Measurements from ENCODE around the gene ARHGAP19. TPM values are rescaled to one million over a fixed set of nuclear protein-coding genes. Genes with fewer than 3 reads are reported as not detected.

The ARHGAP19 gene
- total RNA-seq, 4 donors from 2014 or later, result 37.5 to 109 (median 77.7) TPM

GRCh38 chr10:97329766-97330165 lies 37.3 kb upstream of the ARHGAP19 start:
- H3K27me3 ChIP-seq, result no peaks in the 10 kb centered on the region
- 95% methylated on average over 5 of the region's 5 CpGs for WGBS, 2 donors
- no peak overlapping the region for H3K4me3 ChIP-seq
- H3K27ac ChIP-seq, result no peak overlapping the region
- H3K9me3 ChIP-seq, result no peaks in the 10 kb centered on the region
- DNase-seq (ENCODE audit: low spot score in 2 of 2), result no peak
- H3K4me1 ChIP-seq, result peaks cover 0 to 33% (median 20%) of the 10 kb centered on the region in 4 donors
- TF ChIP-seq CTCF (IDR thresholded peaks at IDR 0.05), result no peak
- no peak for TF ChIP-seq EP300 (IDR thresholded peaks at IDR 0.05)
- TF ChIP-seq POLR2A (IDR thresholded peaks at IDR 0.05), result no peak
- H3K36me3 ChIP-seq, result peaks cover 0 to 33% (median 0%) of the 10 kb centered on the region in 3 donors

GRCh38 chr10:97328646-97329453 lies 36.4 kb upstream of the ARHGAP19 start:
- no peak for TF ChIP-seq EP300 (IDR thresholded peaks at IDR 0.05)
- no peak for TF ChIP-seq CTCF (IDR thresholded peaks at IDR 0.05)
- no peak for TF ChIP-seq POLR2A (IDR thresholded peaks at IDR 0.05)
- DNase-seq (ENCODE audit: low spot score in 2 of 2), result no peak
- H3K4me3 ChIP-seq, result no peak overlapping the region
- no peaks in the 10 kb centered on the region for H3K9me3 ChIP-seq
- H3K36me3 ChIP-seq, result peaks cover 0 to 33% (median 0%) of the 10 kb centered on the region in 3 donors
- WGBS, 2 donors, result 66 to 77% methylated on average over 3 of the region's 3 CpGs
- H3K27ac ChIP-seq, result no peak overlapping the region
- H3K4me1 ChIP-seq, result peaks cover 0 to 33% (median 20%) of the 10 kb centered on the region in 4 donors
- no peaks in the 10 kb centered on the region for H3K27me3 ChIP-seq

GRCh38 chr10:97327348-97328294 lies 35.2 kb upstream of the ARHGAP19 start:
- TF ChIP-seq CTCF (IDR thresholded peaks at IDR 0.05) (no peak), POLR2A (IDR thresholded peaks at IDR 0.05) (no peak), EP300 (IDR thresholded peaks at IDR 0.05) (no peak)
- no peaks in the 10 kb centered on the region for H3K27me3 ChIP-seq
- H3K4me1 ChIP-seq, result peaks cover 0 to 27% (median 18%) of the 10 kb centered on the region in 4 donors
- WGBS, 2 donors, result 75 to 80% methylated on average over 7 of the region's 7 CpGs
- H3K27ac ChIP-seq, result no peak overlapping the region
- H3K9me3 ChIP-seq, result no peaks in the 10 kb centered on the region
- H3K4me3 ChIP-seq, result no peak overlapping the region
- H3K36me3 ChIP-seq, result peaks cover 0 to 33% (median 0%) of the 10 kb centered on the region in 3 donors
- DNase-seq (ENCODE audit: low spot score in 2 of 2), result no peak

- WGBS, 2 donors, result 73 to 75% methylated on average over 9 of the region's 9 CpGs
- TF ChIP-seq EP300 (IDR thresholded peaks at IDR 0.05) (no peak), CTCF (IDR thresholded peaks at IDR 0.05) (no peak), POLR2A (IDR thresholded peaks at IDR 0.05) (no peak)
- Histone ChIP-seq H3K9me3 (no peaks in the 10 kb centered on the region), H3K27ac (no peak overlapping the region), H3K4me3 (no peak overlapping the region), H3K27me3 (no peaks in the 10 kb centered on the region), H3K4me1 (peaks cover 0 to 22% (median 5%) of the 10 kb centered on the region in 4 donors), H3K36me3 (peaks cover 0 to 25% (median 0%) of the 10 kb centered on the region in 3 donors)
- no peak for DNase-seq (ENCODE audit: low spot score in 2 of 2)
These were observed 33.3 kb upstream of the ARHGAP19 start for GRCh38 chr10:97325754-97326153.

All from tibial nerve (tissue), 4 donors.